K562 (cell line): ENCODE results near the gene TBX1. TPM values are rescaled to one million over a fixed set of nuclear protein-coding genes. Genes with fewer than 3 reads are reported as not detected.
A peak's percentile ranks its signal among the peaks of the same experiment; 100 is the strongest.

Experiments
- ATAC-seq: fragments of 200-7000 bp; cut with Tn5 transposase; 3 replicates; pipeline ENCODE4 v1.9.1; 2020; ENCODE audit warnings: moderate library complexity
- BruUV-seq: library from RNA; stranded (reverse); fragments of 400-500 nt; replicated peaks from 2 replicates; lab custom pipeline; 2021; lab: Mats Ljungman, UMichigan
- CTCF ChIA-PET: fragments of 300-600 bp; formaldehyde crosslinking; extraction: SDS; loops from one replicate; lab custom pipeline; 2021; ENCODE audit warnings: low intra/inter-chr PET ratio; lab: Yijun Ruan, JAX
- POLR2A ChIA-PET: fragments of 300-600, 350-650 bp; sonication (Branson Sonifier 250); formaldehyde crosslinking; extraction: SDS; loops from one replicate; lab custom pipeline; 2021; ENCODE audit warnings: antibody characterized with exemption, inconsistent platforms; lab: Yijun Ruan, JAX
- DNase-seq, 4 experiments: peaks; one replicate each; pipeline versions ENCODE4 v3.0.0 to v3.0.0-alpha.2; 2011 to 2018; ENCODE audit warnings: low spot score in 3 of 4, mixed read lengths in 3 of 4; ENCODE audit errors: extremely low read depth in 1 of 4
- FAIRE-seq: peaks from 2 replicates; lab custom pipeline; 2011; peaks lifted over from hg19 to GRCh38; lab: Jason Lieb, UNC
- H2AFZ ChIP-seq: 2 replicates; pipeline ENCODE4 v1.6.0; 2011; ENCODE audit warnings: low read depth, low read length, control low read depth, inconsistent platforms
- H3K27ac ChIP-seq: fragments of 200-600 bp; 3 replicates; pipeline ENCODE4 v1.8.0; 2011; ENCODE audit warnings: low read depth, mild to moderate bottlenecking, control low read depth, inconsistent platforms, low read length, moderate library complexity, mixed read lengths; ENCODE audit errors: extremely low read depth
- H3K27me3 ChIP-seq, 2 experiments: fragments of 300-600 bp in 1 of 2; 2 replicates in 1 of 2; 3 replicates in 1 of 2; pipeline versions ENCODE4 v1.6.0 to v1.8.0; 2011; ENCODE audit warnings: inconsistent platforms in 2 of 2, low read length in 2 of 2, mild to moderate bottlenecking in 1 of 2, mixed read lengths in 1 of 2, moderate library complexity in 1 of 2; ENCODE audit not compliant: control insufficient read depth in 2 of 2, insufficient read depth in 2 of 2
- H3K36me3 ChIP-seq: fragments of 300-600 bp; 3 replicates; pipeline ENCODE4 v1.8.0; 2011; ENCODE audit warnings: mild to moderate bottlenecking, low read length, inconsistent platforms; ENCODE audit not compliant: control insufficient read depth, insufficient read depth
- H3K4me1 ChIP-seq, 2 experiments: fragments of 200-600 bp in 1 of 2; replicated peaks in 1 of 2; 2 replicates in 1 of 2; 3 replicates in 1 of 2; pipeline versions ENCODE4 v1.5.1 to v1.8.0; 2011; ENCODE audit warnings: inconsistent platforms in 2 of 2, low read length in 2 of 2, mild to moderate bottlenecking in 1 of 2, mixed read lengths in 1 of 2, moderate library complexity in 1 of 2; ENCODE audit not compliant: control insufficient read depth in 2 of 2, insufficient read depth in 2 of 2
- H3K4me2 ChIP-seq: 2 replicates; pipeline ENCODE4 v1.6.1; 2011; ENCODE audit warnings: low read length, control low read depth, inconsistent platforms, mixed read lengths; ENCODE audit not compliant: insufficient read depth
- H3K4me3 ChIP-seq: fragments of 200-600 bp; sonication (generic), shearing (Covaris generic); 2 replicates; pipeline ENCODE4 v1.5.1; 2016; ENCODE audit warnings: control low read depth, inconsistent platforms
- H3K79me2 ChIP-seq: fragments of 200-600 bp; 3 replicates; pipeline ENCODE4 v1.8.0; 2011; ENCODE audit warnings: low read length, inconsistent platforms; ENCODE audit not compliant: control insufficient read depth, insufficient read depth
- H3K9ac ChIP-seq, 2 experiments: 2 replicates each; pipeline versions ENCODE4 v1.6.0 to v1.6.1; 2011; ENCODE audit warnings: low read depth in 2 of 2, low read length in 2 of 2, control low read depth in 1 of 2, inconsistent platforms in 1 of 2, mild to moderate bottlenecking in 1 of 2, mixed read lengths in 1 of 2; ENCODE audit not compliant: insufficient read depth in 1 of 2
- H3K9me1 ChIP-seq: one replicate; pipeline ENCODE4 v1.6.0; 2011; ENCODE audit warnings: inconsistent platforms, mild to moderate bottlenecking, low read length, moderate library complexity; ENCODE audit not compliant: control insufficient read depth, insufficient read depth
- H3K9me3 ChIP-seq: replicated peaks from 2 replicates; pipeline ENCODE4 v1.5.1; 2011; ENCODE audit warnings: low read depth, low read length, inconsistent platforms; ENCODE audit not compliant: control insufficient read depth, insufficient read depth
- H4K20me1 ChIP-seq: replicated peaks from 2 replicates; pipeline ENCODE4 v1.6.1; 2011; ENCODE audit warnings: low read length, inconsistent platforms, mixed read lengths; ENCODE audit not compliant: control insufficient read depth, insufficient read depth
- ATF1 ChIP-seq, 2 experiments: fragments of 450-650 bp in 1 of 2; IDR thresholded peaks; 2 replicates each; pipeline ENCODE4 v1.6.1; 2016; ENCODE audit warnings: missing compliant biosample characterization in 1 of 2, missing genetic modification characterization in 1 of 2
- ATF2 ChIP-seq: sonication (generic); formaldehyde crosslinking; IDR thresholded peaks from 2 replicates; pipeline ENCODE4 v1.8.1; 2022; ENCODE audit warnings: missing genetic modification reagents
- CBFA2T2 ChIP-seq: fragments of 450-650 bp; conservative IDR thresholded peaks from 2 replicates; pipeline ENCODE4 v1.6.1; 2017; ENCODE audit warnings: mild to moderate bottlenecking
- NFIX ChIP-seq: fragments of 250-450 bp; sonication (Bioruptor Pico); IDR thresholded peaks from 2 replicates; pipeline ENCODE4 v1.4.0; 2020; ENCODE audit warnings: low read depth, mild to moderate bottlenecking, moderate library complexity
- PHF20 ChIP-seq: fragments of 450-650 bp; IDR thresholded peaks from 2 replicates; pipeline ENCODE4 v1.6.1; 2018; ENCODE audit not compliant: partially characterized antibody
- PHF8 ChIP-seq: fragments of 200-600 bp; sonication (generic); IDR thresholded peaks from 2 replicates; pipeline ENCODE4 v1.6.1; 2012; ENCODE audit warnings: mixed run types, mild to moderate bottlenecking, inconsistent platforms, low read length, moderate library complexity, borderline replicate concordance
- POLR2G ChIP-seq: fragments of 200-400 bp; formaldehyde crosslinking; IDR thresholded peaks from 2 replicates; pipeline ENCODE4 v1.6.1; 2017; ENCODE audit warnings: low read depth, mild to moderate bottlenecking, antibody characterized with exemption, low read length, moderate library complexity
- RBM22 ChIP-seq: fragments of 200-400 bp; formaldehyde crosslinking; IDR thresholded peaks from 2 replicates; pipeline ENCODE4 v1.6.1; 2018; ENCODE audit warnings: low read length, low read depth; ENCODE audit not compliant: poor library complexity, severe bottlenecking
- RREB1 ChIP-seq: fragments of 250-450 bp; sonication (Bioruptor Pico); IDR thresholded peaks from 2 replicates; pipeline ENCODE4 v1.4.0; 2020
- TBL1XR1 ChIP-seq, 2 experiments: IDR thresholded peaks; 2 replicates each; pipeline ENCODE4 v1.6.1; 2012; ENCODE audit warnings: improper control_type of control experiment in 2 of 2, low read length in 2 of 2, mild to moderate bottlenecking in 1 of 2
- TBP ChIP-seq: optimal IDR thresholded peaks from 2 replicates; pipeline ENCODE3; 2011; ENCODE audit warnings: low read depth, low read length, improper control_type of control experiment
- TEAD1 ChIP-seq, 2 experiments: fragments of 450-650 bp in 1 of 2; sonication (generic) in 1 of 2; formaldehyde crosslinking; IDR thresholded peaks; 2 replicates each; pipeline versions ENCODE4 v1.4.0 to v1.8.0; 2020 to 2022; ENCODE audit warnings: mild to moderate bottlenecking in 2 of 2, missing genetic modification reagents in 1 of 2
- U2AF1 ChIP-seq: fragments of 200-400 bp; formaldehyde crosslinking; optimal IDR thresholded peaks from 2 replicates; pipeline ENCODE3; 2017; ENCODE audit warnings: mild to moderate bottlenecking, low read depth, low read length, moderate library complexity
- ZNF830 ChIP-seq: fragments of 250-450 bp; sonication (Bioruptor Pico); IDR thresholded peaks from 2 replicates; pipeline ENCODE4 v1.5.0; 2021; ENCODE audit warnings: mild to moderate bottlenecking
- WGBS: fragments of 100-300 bp; shearing (Covaris generic); methylation state at CpG from one replicate; pipeline ENCODE4 v1.1.6; 2016; ENCODE audit warnings: low coverage, mixed read lengths; ENCODE audit not compliant: insufficient coverage; ENCODE audit errors: missing lambda C conversion rate; 5-methylcytosine and 5-hydroxymethylcytosine counted together
- in situ Hi-C: fragments of 300-500 bp; cut with MboI; formaldehyde crosslinking; loops from 4 replicates; pipeline ENCODE4 v1.15.0; 2018; ENCODE audit warnings: inconsistent platforms, mixed read lengths
- intact Hi-C: fragments of 100-400 bp; cut with micrococcal nuclease; formaldehyde crosslinking; loops from 2 replicates; pipeline ENCODE4 v1.14.2; 2022
- polyA plus RNA-seq, 8 experiments: library from polyadenylated mRNA; depleted of rRNA in 4 of 8; stranded (reverse) in 5 of 8; unstranded in 3 of 8; fragments of >200 nt; fragmentation: Nextera tagmentation in 2 of 8; fragmentation: Illumina TruSeq in 1 of 8; extraction: Ambion mirVana in 2 of 8; extraction: Trizol in 1 of 8; gene quantifications; 2 replicates each; pipeline versions ENCODE4 v1.2.1 to v1.2.3, GENCODE V29; 2011 to 2014; ENCODE audit warnings: inconsistent platforms in 1 of 8, missing spikeins in 1 of 8
- total RNA-seq, 7 experiments: library from RNA; depleted of rRNA in 6 of 7; stranded (reverse); fragments of >200 nt in 6 of 7; fragmentation: Illumina TruSeq in 2 of 7; extraction: Trizol in 2 of 7; gene quantifications; 2 replicates each; pipeline versions ENCODE4 v1.2.1 to v1.2.3, GENCODE V29; 2011 to 2021; ENCODE audit warnings: low replicate concordance in 1 of 7

Gene TBX1
- total and polyA plus RNA-seq, 9 of the 15 experiments (the other 6 are each of a cell fraction or from before 2014, with no cell fraction given) = 0.07 to 35.0 (median 3.9) TPM

- Histone ChIP-seq H3K27me3 (0 out of 5 replicates have a peak, but pooled peaks cover 0 to 2% of the 10 kb centered on the region in 2 experiments), H3K4me1 (peaks cover 0 to 49% of the 10 kb centered on the region in 2 experiments; a peak in 2 of 5 replicates), H3K9me3 (peaks cover 2% of the 10 kb centered on the region), H3K79me2 (no peaks in the 10 kb centered on the region), H3K4me3 (no peak overlapping the region), H3K9ac (peak overlapping the region in 1 of 2 experiments; percentile 68; a peak in 2 of 4 replicates), H3K4me2 (no peak overlapping the region), H3K9me1 (no peaks in the 10 kb centered on the region), H2AFZ (no peak overlapping the region), H3K27ac (no peak overlapping the region), H3K36me3 (peaks cover 3% of the 10 kb centered on the region; the same call in 1 of the 3 replicates), H4K20me1 (0 out of 2 replicates have a peak, but pooled peaks cover 4% of the 10 kb centered on the region)
- DNase-seq (no peak), ATAC-seq (no peak), FAIRE-seq (no peak)
- BruUV-seq = no TSS peak
- whole genome bisulfite sequencing = 65% methylated on average over 28 of the region's 28 CpGs
- POLR2A ChIA-PET = interaction anchor here (1.2 to 16.8 kb wide), 4 partner anchors 11 to 24 kb away, joined by 3 to 205 read pairs (median 10); no protein-coding TSS in a partner anchor
- CTCF ChIA-PET = no interaction called here
- in situ Hi-C loops (no loop called here), intact Hi-C loops (no loop called here)
- TF ChIP-seq TBL1XR1 (IDR thresholded peaks at IDR 0.05; ENCODE audit: low read length in 2 of 2) (no peak), PHF8 (peak; percentile 20; the same call in 1 of the 2 replicates), TEAD1 (CRISPR knock-in tag; IDR thresholded peaks at IDR 0.05) (no peak), ZNF830 (0 out of 2 replicates have a peak, but pooled peaks have one; percentile 2), CBFA2T2 (no peak), PHF20 (no peak), TBP (no peak), U2AF1 (no peak), RREB1 (no peak), ATF2 (CRISPR knock-in tag) (no peak), ATF1 (CRISPR knock-in tag; IDR thresholded peaks at IDR 0.05) (0 out of 2 replicates have a peak, but pooled peaks have one; percentile 13), ATF1 (tag; IDR thresholded peaks at IDR 0.05) (no peak), POLR2G (peak; percentile 43), NFIX (CRISPR knock-in tag) (no peak), RBM22 (peak; percentile 59)
Observed at GRCh38 chr22:19786959-19787848, 26.6 kb downstream of the TBX1 start.
